ENCODE measurements around the gene GTF3C5.

- TF ChIP-seq CTCF (IDR thresholded peaks at IDR 0.05) (no peak), POLR2A (IDR thresholded peaks at IDR 0.05) (no peak)
Measured at GRCh38 chr9:133090752-133091385, 60.1 kb downstream of the GTF3C5 start.
